H9 (cell line): Measurements from ENCODE around the gene DHRS9. TPM values are rescaled to one million over a fixed set of nuclear protein-coding genes. Genes with fewer than 3 reads are reported as not detected.

Source experiments
- DNase-seq: peaks from one replicate; pipeline ENCODE4 v3.0.0-alpha.2; 2017
- H2AFZ ChIP-seq: one replicate; pipeline ENCODE4 v1.6.1; 2013; ENCODE audit warnings: mild to moderate bottlenecking, low read length, control low read depth, moderate library complexity
- H2AK5ac ChIP-seq: 2 replicates; pipeline ENCODE4 v1.6.1; 2013; ENCODE audit warnings: low read length, control low read depth, mixed read lengths; ENCODE audit not compliant: insufficient read length
- H2BK120ac ChIP-seq: one replicate; pipeline ENCODE4 v1.6.1; 2013; ENCODE audit warnings: low read depth, mild to moderate bottlenecking, low read length, control low read depth, inconsistent platforms; ENCODE audit not compliant: poor library complexity, severe bottlenecking
- H2BK12ac ChIP-seq: 2 replicates; pipeline ENCODE4 v1.6.1; 2013; ENCODE audit warnings: low read length, control low read depth, mixed read lengths, low read depth; ENCODE audit not compliant: insufficient read length
- H2BK15ac ChIP-seq: 2 replicates; pipeline ENCODE4 v1.6.1; 2013; ENCODE audit warnings: low read depth, low read length, control low read depth
- H2BK20ac ChIP-seq: one replicate; pipeline ENCODE4 v1.6.1; 2013; ENCODE audit warnings: low read depth, mild to moderate bottlenecking, low read length, control low read depth, inconsistent platforms; ENCODE audit not compliant: poor library complexity, severe bottlenecking
- H2BK5ac ChIP-seq: 2 replicates; pipeline ENCODE4 v1.6.1; 2013; ENCODE audit warnings: low read length, control low read depth, mixed read lengths; ENCODE audit not compliant: insufficient read length
- H3K14ac ChIP-seq: 2 replicates; pipeline ENCODE4 v1.6.1; 2013; ENCODE audit warnings: low read length, control low read depth; ENCODE audit not compliant: insufficient read depth
- H3K18ac ChIP-seq: 2 replicates; pipeline ENCODE4 v1.6.1; 2013; ENCODE audit warnings: low read depth, mild to moderate bottlenecking, mixed read lengths, low read length, control low read depth; ENCODE audit not compliant: insufficient read length
- H3K23ac ChIP-seq: 2 replicates; pipeline ENCODE4 v1.6.1; 2013; ENCODE audit warnings: low read length, control low read depth, mixed read lengths, low read depth; ENCODE audit not compliant: insufficient read length
- H3K23me2 ChIP-seq: 2 replicates; pipeline ENCODE4 v1.6.1; 2013; ENCODE audit warnings: low read depth, mild to moderate bottlenecking, mixed read lengths, low read length, control low read depth; ENCODE audit not compliant: insufficient read length, poor library complexity, severe bottlenecking
- H3K27ac ChIP-seq: 2 replicates; pipeline ENCODE4 v1.5.1; 2013; ENCODE audit warnings: low read length, control low read depth, mixed read lengths, low read depth; ENCODE audit not compliant: insufficient read length
- H3K27me3 ChIP-seq: 2 replicates; pipeline ENCODE4 v1.6.1; 2013; ENCODE audit warnings: low read length, control low read depth, inconsistent platforms; ENCODE audit not compliant: insufficient read depth
- H3K4ac ChIP-seq: 2 replicates; pipeline ENCODE4 v1.6.1; 2013; ENCODE audit warnings: low read depth, mild to moderate bottlenecking, control low read depth, inconsistent platforms, low read length, moderate library complexity
- H3K4me1 ChIP-seq: 2 replicates; pipeline ENCODE4 v1.6.1; 2013; ENCODE audit warnings: low read length, control low read depth, inconsistent platforms; ENCODE audit not compliant: insufficient read depth
- H3K4me2 ChIP-seq: 2 replicates; pipeline ENCODE4 v1.6.1; 2013; ENCODE audit warnings: low read length, control low read depth, mixed read lengths; ENCODE audit not compliant: insufficient read length, insufficient read depth
- H3K56ac ChIP-seq: 2 replicates; pipeline ENCODE4 v1.6.1; 2013; ENCODE audit warnings: low read depth, mild to moderate bottlenecking, mixed read lengths, low read length, control low read depth; ENCODE audit not compliant: insufficient read length
- H3K79me1 ChIP-seq: 2 replicates; pipeline ENCODE4 v1.6.1; 2013; ENCODE audit warnings: low read depth, mild to moderate bottlenecking, moderate library complexity, low read length, control low read depth, inconsistent platforms; ENCODE audit not compliant: insufficient read depth, poor library complexity, severe bottlenecking
- H3K79me2 ChIP-seq: 2 replicates; pipeline ENCODE4 v1.6.1; 2013; ENCODE audit warnings: low read length, control low read depth, inconsistent platforms; ENCODE audit not compliant: insufficient read depth
- H3K9ac ChIP-seq: 2 replicates; pipeline ENCODE4 v1.6.1; 2013; ENCODE audit warnings: low read length, control low read depth, mixed read lengths; ENCODE audit not compliant: insufficient read length; ENCODE audit errors: extremely low read depth
- H3K9me3 ChIP-seq: one replicate; pipeline ENCODE4 v1.6.1; 2013; ENCODE audit warnings: low read depth, low read length, inconsistent platforms; ENCODE audit not compliant: control insufficient read depth
- H3T11ph ChIP-seq: one replicate; pipeline ENCODE4 v1.6.1; 2013; ENCODE audit warnings: mild to moderate bottlenecking, low read length, control low read depth, inconsistent platforms
- H4K20me1 ChIP-seq: one replicate; pipeline ENCODE4 v1.6.1; 2013; ENCODE audit not compliant: control insufficient read depth, insufficient read length, insufficient read depth
- H4K5ac ChIP-seq: 2 replicates; pipeline ENCODE4 v1.6.1; 2013; ENCODE audit warnings: low read depth, mild to moderate bottlenecking, mixed read lengths, low read length, control low read depth; ENCODE audit not compliant: insufficient read length
- H4K8ac ChIP-seq: replicated peaks from 2 replicates; pipeline ENCODE4 v1.6.1; 2013; ENCODE audit warnings: low read length, control low read depth, mixed read lengths, low read depth; ENCODE audit not compliant: insufficient read length
- H4K91ac ChIP-seq: 2 replicates; pipeline ENCODE4 v1.6.1; 2013; ENCODE audit warnings: low read depth, mild to moderate bottlenecking, moderate library complexity, mixed read lengths, low read length, control low read depth; ENCODE audit not compliant: insufficient read length
- H3K27ac Mint-ChIP-seq, 3 experiments: 2 replicates in 2 of 3; 3 replicates in 1 of 3; pipeline ENCODE4 v1.8.0; 2020 to 2021; ENCODE audit warnings: mixed read lengths in 3 of 3, mild to moderate bottlenecking in 1 of 3, moderate library complexity in 1 of 3
- H3K27me3 Mint-ChIP-seq: 2 replicates; pipeline ENCODE4 v1.8.0; 2021; ENCODE audit warnings: low read depth, mild to moderate bottlenecking, moderate library complexity, mixed read lengths
- H3K36me3 Mint-ChIP-seq, 3 experiments: 2 replicates in 2 of 3; 3 replicates in 1 of 3; pipeline ENCODE4 v1.8.0; 2020 to 2021; ENCODE audit warnings: low read depth in 3 of 3, mixed read lengths in 3 of 3; ENCODE audit not compliant: insufficient read depth in 1 of 3
- H3K4me1 Mint-ChIP-seq, 2 experiments: 2 replicates each; pipeline ENCODE4 v1.8.0; 2020; ENCODE audit warnings: mixed read lengths in 2 of 2
- H3K4me3 Mint-ChIP-seq, 2 experiments: 2 replicates in 1 of 2; 3 replicates in 1 of 2; pipeline ENCODE4 v1.8.0; 2020 to 2021; ENCODE audit warnings: mild to moderate bottlenecking in 2 of 2, mixed read lengths in 2 of 2, moderate library complexity in 1 of 2
- H3K9me3 Mint-ChIP-seq, 2 experiments: 2 replicates in 1 of 2; 3 replicates in 1 of 2; pipeline ENCODE4 v1.8.0; 2020; ENCODE audit warnings: mild to moderate bottlenecking in 2 of 2, mixed read lengths in 2 of 2, moderate library complexity in 1 of 2
- WGBS: extraction: QIAGEN DNeasy Blood & Tissue Kit; methylation state at CpG from one replicate; pipeline ENCODE4 v1.1.7; 2013; ENCODE audit warnings: missing lambda C conversion rate, low lambda C conversion rate, mixed read lengths; ENCODE audit not compliant: insufficient read length; ENCODE audit errors: extremely low coverage; 5-methylcytosine and 5-hydroxymethylcytosine counted together
- total RNA-seq: library from RNA; stranded (reverse); gene quantifications from 2 replicates; pipeline ENCODE4 v1.2.1, GENCODE V29; 2021
- TF ChIP-seq, protein P1 (sequence below): fragments of 200-600 bp; sonication (generic); conservative IDR thresholded peaks from 3 replicates; pipeline ENCODE4 v1.8.0; 2021; ENCODE audit warnings: antibody characterized with exemption, mild to moderate bottlenecking

DHRS9 gene
- total RNA-seq, 1 experiment from 2014 or later = not detected

DNA sequence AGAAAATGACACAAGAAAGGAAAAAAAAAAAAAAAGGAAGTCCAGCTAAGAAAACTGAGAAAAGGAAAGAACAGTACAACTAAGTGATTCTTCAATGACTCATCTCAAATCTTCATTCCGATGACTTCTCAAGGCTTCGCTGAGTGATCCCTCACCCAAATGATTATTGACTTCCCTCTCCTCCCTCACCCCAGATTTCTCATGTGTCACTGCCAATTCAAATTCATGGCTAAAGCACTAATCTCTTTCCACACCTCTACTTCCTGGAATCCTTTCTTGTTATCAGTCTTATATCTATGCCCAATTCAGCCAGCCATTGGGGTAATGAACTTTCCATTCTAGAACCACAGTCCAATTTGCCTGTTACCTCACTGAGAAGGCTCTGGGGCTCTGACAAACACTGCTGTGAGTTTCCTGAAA is 31.0 kb upstream of the DHRS9 start:
- Histone ChIP-seq H3K56ac (no peak overlapping the region), H2AFZ (no peak overlapping the region)
- WGBS = no CpG with 5 or more reads among the region's 2 CpGs

More for the DNA sequence above, 31.0 kb upstream of the DHRS9 start:
- Histone ChIP-seq H3K4ac (no peak overlapping the region), H4K91ac (no peak overlapping the region), H3K4me2 (no peak overlapping the region), H3K79me1 (no peaks in the 10 kb centered on the region), H3K9me3 (no peaks in the 10 kb centered on the region), H4K20me1 (no peaks in the 10 kb centered on the region), H3K23me2 (no peaks in the 10 kb centered on the region), H3K79me2 (no peaks in the 10 kb centered on the region), H2BK5ac (no peak overlapping the region), H3T11ph (no peak overlapping the region), H3K23ac (no peak overlapping the region), H3K14ac (no peak overlapping the region), H3K27ac (no peak overlapping the region), H2BK120ac (no peak overlapping the region), H3K27me3 (no peaks in the 10 kb centered on the region), H2BK20ac (no peak overlapping the region), H2AK5ac (no peak overlapping the region), H2BK15ac (no peak overlapping the region), H2BK12ac (no peak overlapping the region), H3K18ac (no peak overlapping the region), H3K9ac (no peak overlapping the region), H4K5ac (no peak overlapping the region), H3K4me1 (no peaks in the 10 kb centered on the region), H4K8ac (no peak overlapping the region)
- TF ChIP-seq, protein P1, sequence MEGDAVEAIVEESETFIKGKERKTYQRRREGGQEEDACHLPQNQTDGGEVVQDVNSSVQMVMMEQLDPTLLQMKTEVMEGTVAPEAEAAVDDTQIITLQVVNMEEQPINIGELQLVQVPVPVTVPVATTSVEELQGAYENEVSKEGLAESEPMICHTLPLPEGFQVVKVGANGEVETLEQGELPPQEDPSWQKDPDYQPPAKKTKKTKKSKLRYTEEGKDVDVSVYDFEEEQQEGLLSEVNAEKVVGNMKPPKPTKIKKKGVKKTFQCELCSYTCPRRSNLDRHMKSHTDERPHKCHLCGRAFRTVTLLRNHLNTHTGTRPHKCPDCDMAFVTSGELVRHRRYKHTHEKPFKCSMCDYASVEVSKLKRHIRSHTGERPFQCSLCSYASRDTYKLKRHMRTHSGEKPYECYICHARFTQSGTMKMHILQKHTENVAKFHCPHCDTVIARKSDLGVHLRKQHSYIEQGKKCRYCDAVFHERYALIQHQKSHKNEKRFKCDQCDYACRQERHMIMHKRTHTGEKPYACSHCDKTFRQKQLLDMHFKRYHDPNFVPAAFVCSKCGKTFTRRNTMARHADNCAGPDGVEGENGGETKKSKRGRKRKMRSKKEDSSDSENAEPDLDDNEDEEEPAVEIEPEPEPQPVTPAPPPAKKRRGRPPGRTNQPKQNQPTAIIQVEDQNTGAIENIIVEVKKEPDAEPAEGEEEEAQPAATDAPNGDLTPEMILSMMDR = no peak
- Mint-ChIP-seq H3K27me3 (no peaks in the 10 kb centered on the region), H3K27ac (no peak overlapping the region), H3K36me3 (peaks cover 0 to 4% (median 0%) of the 10 kb centered on the region in 3 experiments; a peak in 4 of 7 replicates), H3K9me3 (peaks cover 11 to 15% of the 10 kb centered on the region in 2 experiments; a peak in 4 of 5 replicates), H3K4me1 (peaks cover 3% of the 10 kb centered on the region in 2 experiments), H3K4me3 (no peak overlapping the region)
- no peak for DNase-seq
